ENCODE data around the gene PTPRC. TPM values are rescaled to one million over a fixed set of nuclear protein-coding genes. Genes with fewer than 3 reads are reported as not detected.

The PTPRC gene
- total RNA-seq, 1 donor from 2014 or later, result not detected

DNA sequence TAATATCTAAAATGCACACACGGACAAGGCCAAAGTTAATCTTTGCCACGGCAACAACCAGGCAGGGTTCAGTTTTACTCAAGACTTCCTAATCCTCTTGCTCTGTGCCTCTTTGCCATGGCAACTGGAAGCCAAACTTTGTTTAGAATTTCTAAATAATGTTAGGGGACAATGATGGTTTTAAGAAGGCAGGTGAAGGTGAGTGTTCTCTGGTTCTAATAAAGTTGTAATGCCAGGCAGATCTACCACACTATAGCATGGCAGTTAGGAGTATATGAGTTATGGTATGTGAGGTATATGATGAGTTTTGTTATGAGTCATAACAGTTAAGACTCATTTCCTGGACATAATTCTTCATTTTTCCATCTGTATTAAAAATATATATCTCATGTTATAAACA, 2.7 kb downstream of the PTPRC start:
- DNase-seq (ENCODE audit: low read depth, low spot score), result no peak
- H3K27me3 Mint-ChIP-seq (ENCODE audit: low read depth), result no peaks in the 10 kb centered on the region
- no peaks in the 10 kb centered on the region for H3K9me3 Mint-ChIP-seq
- H3K4me3 Mint-ChIP-seq, result no peak overlapping the region
- no peaks in the 10 kb centered on the region for H3K4me1 Mint-ChIP-seq
- H3K27ac Mint-ChIP-seq (ENCODE audit: unreplicated experiment), result no peak overlapping the region
- H3K36me3 Mint-ChIP-seq (ENCODE audit: low read depth), result no peaks in the 10 kb centered on the region
- TF ChIP-seq, protein P1, sequence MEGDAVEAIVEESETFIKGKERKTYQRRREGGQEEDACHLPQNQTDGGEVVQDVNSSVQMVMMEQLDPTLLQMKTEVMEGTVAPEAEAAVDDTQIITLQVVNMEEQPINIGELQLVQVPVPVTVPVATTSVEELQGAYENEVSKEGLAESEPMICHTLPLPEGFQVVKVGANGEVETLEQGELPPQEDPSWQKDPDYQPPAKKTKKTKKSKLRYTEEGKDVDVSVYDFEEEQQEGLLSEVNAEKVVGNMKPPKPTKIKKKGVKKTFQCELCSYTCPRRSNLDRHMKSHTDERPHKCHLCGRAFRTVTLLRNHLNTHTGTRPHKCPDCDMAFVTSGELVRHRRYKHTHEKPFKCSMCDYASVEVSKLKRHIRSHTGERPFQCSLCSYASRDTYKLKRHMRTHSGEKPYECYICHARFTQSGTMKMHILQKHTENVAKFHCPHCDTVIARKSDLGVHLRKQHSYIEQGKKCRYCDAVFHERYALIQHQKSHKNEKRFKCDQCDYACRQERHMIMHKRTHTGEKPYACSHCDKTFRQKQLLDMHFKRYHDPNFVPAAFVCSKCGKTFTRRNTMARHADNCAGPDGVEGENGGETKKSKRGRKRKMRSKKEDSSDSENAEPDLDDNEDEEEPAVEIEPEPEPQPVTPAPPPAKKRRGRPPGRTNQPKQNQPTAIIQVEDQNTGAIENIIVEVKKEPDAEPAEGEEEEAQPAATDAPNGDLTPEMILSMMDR (conservative IDR thresholded peaks at IDR 0.05), result no peak

DNA sequence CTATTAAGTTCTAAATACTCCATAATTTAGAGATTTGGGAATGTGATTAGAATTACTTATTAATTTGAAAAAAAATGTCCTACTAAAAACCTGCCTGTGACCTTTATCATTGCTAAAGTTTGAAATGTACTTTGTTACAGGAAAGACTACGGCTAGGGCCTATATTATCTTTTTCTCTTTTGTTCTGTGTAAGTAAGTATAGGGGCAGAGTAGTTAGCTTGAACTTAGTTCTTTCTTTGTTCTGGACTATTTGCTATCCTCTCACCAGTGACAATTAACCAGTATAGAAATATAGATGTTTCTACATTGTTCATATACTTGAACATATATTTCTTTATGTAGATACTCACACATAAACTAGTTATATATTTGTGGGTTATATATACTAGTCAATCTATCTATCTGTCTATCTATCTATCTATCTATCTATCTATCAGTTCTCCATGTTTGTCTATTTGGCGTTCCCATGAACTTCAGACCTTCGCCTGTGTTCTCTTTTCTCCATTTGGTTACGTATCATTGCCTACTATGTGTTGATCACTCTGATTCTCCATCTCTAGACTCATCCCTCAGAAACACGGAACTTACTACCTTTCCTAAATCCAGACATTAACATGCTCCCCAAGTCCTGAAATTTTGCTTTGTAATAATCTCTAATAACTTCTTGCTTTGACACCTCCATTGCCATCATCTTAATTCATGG, 3.3 kb downstream of the PTPRC start:
- Mint-ChIP-seq H3K36me3 (ENCODE audit: low read depth) (no peaks in the 10 kb centered on the region), H3K27ac (ENCODE audit: unreplicated experiment) (no peak overlapping the region)

DNA sequence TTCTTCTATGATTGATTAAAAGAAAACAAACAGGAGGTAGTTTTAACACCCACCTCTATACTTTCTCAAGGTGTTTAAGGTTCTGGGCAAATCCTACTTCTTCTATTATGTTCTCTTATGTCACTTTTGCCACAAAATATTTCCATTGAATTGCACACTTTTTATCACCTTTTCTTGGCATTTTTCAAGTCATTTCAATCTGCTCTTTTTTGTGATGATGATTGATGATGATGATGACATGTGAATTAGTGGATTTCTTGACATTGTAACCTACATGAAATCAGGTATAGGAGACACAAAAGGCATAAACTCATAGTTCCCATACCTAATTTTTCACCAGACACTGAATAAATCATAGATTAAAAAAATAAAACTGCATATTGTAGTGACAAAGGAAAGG, 4.1 kb downstream of the PTPRC start:
- Mint-ChIP-seq H3K9me3 (no peaks in the 10 kb centered on the region), H3K36me3 (ENCODE audit: low read depth) (no peaks in the 10 kb centered on the region), H3K4me3 (no peak overlapping the region), H3K4me1 (no peaks in the 10 kb centered on the region), H3K27me3 (ENCODE audit: low read depth) (no peaks in the 10 kb centered on the region), H3K27ac (ENCODE audit: unreplicated experiment) (no peak overlapping the region)
- no peak for DNase-seq (ENCODE audit: low read depth, low spot score)
- TF ChIP-seq, protein P1 (conservative IDR thresholded peaks at IDR 0.05), result no peak

More for the DNA sequence above, 3.3 kb downstream of the PTPRC start:
- Mint-ChIP-seq H3K4me3 (no peak overlapping the region), H3K27me3 (ENCODE audit: low read depth) (no peaks in the 10 kb centered on the region), H3K9me3 (no peaks in the 10 kb centered on the region), H3K4me1 (no peaks in the 10 kb centered on the region)
- TF ChIP-seq, protein P1 (conservative IDR thresholded peaks at IDR 0.05), result no peak
- DNase-seq (ENCODE audit: low read depth, low spot score), result no peak

GRCh38 chr1:198643808-198644207, 5.0 kb downstream of the PTPRC start:
- Mint-ChIP-seq H3K4me1 (no peaks in the 10 kb centered on the region), H3K36me3 (ENCODE audit: low read depth) (no peaks in the 10 kb centered on the region), H3K9me3 (no peaks in the 10 kb centered on the region), H3K27ac (ENCODE audit: unreplicated experiment) (no peak overlapping the region), H3K27me3 (ENCODE audit: low read depth) (no peaks in the 10 kb centered on the region), H3K4me3 (no peak overlapping the region)
- TF ChIP-seq, protein P1 (conservative IDR thresholded peaks at IDR 0.05), result no peak
- DNase-seq (ENCODE audit: low read depth, low spot score), result no peak

DNA sequence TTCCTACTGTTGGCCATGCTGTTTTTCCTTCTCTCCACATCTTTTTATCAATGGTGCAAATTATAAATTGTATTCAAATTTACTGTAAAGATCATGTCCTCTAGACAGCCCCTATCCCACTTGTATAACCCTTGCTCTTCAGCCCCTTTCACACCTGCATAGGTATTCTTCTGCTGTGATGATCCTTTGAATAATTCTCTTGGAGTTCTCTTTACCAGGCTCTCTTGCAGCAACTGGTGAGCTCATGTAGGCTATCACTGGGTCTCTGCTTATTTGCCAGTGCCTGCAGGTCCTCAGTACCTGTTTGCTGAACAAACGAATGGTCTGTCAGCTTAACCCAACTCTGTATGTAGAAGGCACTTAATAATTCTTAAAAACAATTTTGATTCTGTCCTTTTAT, 8.2 kb downstream of the PTPRC start:
- H3K27me3 Mint-ChIP-seq (ENCODE audit: low read depth), result no peaks in the 10 kb centered on the region
- no peak overlapping the region for H3K4me3 Mint-ChIP-seq
- peaks cover 3% of the 10 kb centered on the region for H3K9me3 Mint-ChIP-seq
- no peaks in the 10 kb centered on the region for H3K36me3 Mint-ChIP-seq (ENCODE audit: low read depth)
- no peak overlapping the region for H3K27ac Mint-ChIP-seq (ENCODE audit: unreplicated experiment)
- no peak for DNase-seq (ENCODE audit: low read depth, low spot score)
- TF ChIP-seq, protein P1 (conservative IDR thresholded peaks at IDR 0.05), result no peak
- H3K4me1 Mint-ChIP-seq, result no peaks in the 10 kb centered on the region
